Fibroblast of lung (primary cell): Measurements from ENCODE around the gene SLC25A41. TPM values are rescaled to one million over a fixed set of nuclear protein-coding genes. Genes with fewer than 3 reads are reported as not detected.

Experiments used
- DNase-seq, 2 donors: peaks; one replicate each; pipeline versions ENCODE4 v3.0.0 to v3.0.0-alpha.2; 2010; ENCODE audit warnings: low read depth in 2 of 2
- H2AFZ ChIP-seq: 2 replicates; pipeline ENCODE4 v1.5.1; 2012; ENCODE audit warnings: low read length, control low read depth, inconsistent platforms
- H3K27ac ChIP-seq: 2 replicates; pipeline ENCODE4 v1.5.1; 2011; ENCODE audit warnings: low read length, control low read depth; ENCODE audit not compliant: insufficient read depth
- H3K27me3 ChIP-seq: 2 replicates; pipeline ENCODE4 v1.5.1; 2011; ENCODE audit warnings: mild to moderate bottlenecking, low read length; ENCODE audit not compliant: control insufficient read depth, insufficient read depth
- H3K36me3 ChIP-seq: 2 replicates; pipeline ENCODE4 v1.5.1; 2011; ENCODE audit warnings: low read length; ENCODE audit not compliant: control insufficient read depth, insufficient read depth
- H3K4me1 ChIP-seq: 2 replicates; pipeline ENCODE4 v1.5.1; 2011; ENCODE audit warnings: low read length; ENCODE audit not compliant: control insufficient read depth, insufficient read depth; ENCODE audit errors: extremely low read depth
- H3K4me2 ChIP-seq: 2 replicates; pipeline ENCODE4 v1.5.1; 2011; ENCODE audit warnings: low read length, control low read depth; ENCODE audit not compliant: insufficient read depth; ENCODE audit errors: extremely low read depth
- H3K4me3 ChIP-seq, 4 experiments: fragments of 200-600 bp in 1 of 4; sonication (generic) in 1 of 4; replicated peaks in 1 of 4; 2 replicates each; pipeline ENCODE4 v1.5.1; 2011 to 2016; ENCODE audit warnings: low read length in 4 of 4, low read depth in 3 of 4, mild to moderate bottlenecking in 3 of 4, control low read depth in 2 of 4, inconsistent platforms in 1 of 4, mixed read lengths in 1 of 4; ENCODE audit not compliant: insufficient read depth in 1 of 4; ENCODE audit errors: control extremely low read depth in 1 of 4
- H3K79me2 ChIP-seq: 2 replicates; pipeline ENCODE4 v1.5.1; 2012; ENCODE audit warnings: mild to moderate bottlenecking, low read length, inconsistent platforms; ENCODE audit not compliant: control insufficient read depth, insufficient read depth
- H3K9ac ChIP-seq: 2 replicates; pipeline ENCODE4 v1.5.1; 2011; ENCODE audit warnings: mild to moderate bottlenecking, low read length, control low read depth; ENCODE audit not compliant: insufficient read depth
- H3K9me3 ChIP-seq: 2 replicates; pipeline ENCODE4 v1.5.1; 2012; ENCODE audit warnings: low read depth, low read length; ENCODE audit not compliant: control insufficient read depth, insufficient read depth
- H4K20me1 ChIP-seq: 2 replicates; pipeline ENCODE4 v1.5.1; 2011; ENCODE audit warnings: low read length; ENCODE audit not compliant: control insufficient read depth, insufficient read depth; ENCODE audit errors: extremely low read depth
- EZH2 ChIP-seq: IDR thresholded peaks from 2 replicates; pipeline ENCODE4 v1.5.1; 2012; ENCODE audit warnings: low read length, control low read depth, mild to moderate bottlenecking; ENCODE audit errors: missing control alignments
- polyA plus RNA-seq, 2 donors: library from polyadenylated mRNA; depleted of rRNA in 1 of 2; stranded (reverse) in 1 of 2; unstranded in 1 of 2; fragments of >200 nt; gene quantifications; 2 replicates each; pipeline ENCODE4 v1.2.1, GENCODE V29; 2011 to 2012; ENCODE audit warnings: missing spikeins in 1 of 2
- total RNA-seq: library from RNA; depleted of rRNA; stranded (reverse); fragments of >200 nt; gene quantifications from 2 replicates; pipeline ENCODE4 v1.2.1, GENCODE V29; 2014
- TF ChIP-seq, protein P1 (sequence below), 2 donors: IDR thresholded peaks in 1 of 2; conservative IDR thresholded peaks in 1 of 2; 1 replicate in 1 of 2; 2 replicates in 1 of 2; pipeline ENCODE4 v1.5.1; 2011 to 2012; ENCODE audit warnings: low read length in 2 of 2, control low read depth in 1 of 2, inconsistent platforms in 1 of 2, low read depth in 1 of 2, mild to moderate bottlenecking in 1 of 2

SLC25A41 gene
- total and polyA plus RNA-seq, 2 donors (not counting 1 experiment from before 2014, with no cell fraction given), result under 0.01 TPM; not detected in 1

- Histone ChIP-seq H4K20me1 (no peaks in the 10 kb centered on the region), H2AFZ (no peak overlapping the region), H3K9ac (no peak overlapping the region), H3K4me1 (no peaks in the 10 kb centered on the region), H3K79me2 (no peaks in the 10 kb centered on the region), H3K27ac (no peak overlapping the region), H3K27me3 (no peaks in the 10 kb centered on the region), H3K4me2 (no peak overlapping the region), H3K9me3 (no peaks in the 10 kb centered on the region), H3K4me3 (no peak overlapping the region), H3K36me3 (peaks cover under 1% of the 10 kb centered on the region)
- TF ChIP-seq EZH2, result no peak
- TF ChIP-seq, protein P1, sequence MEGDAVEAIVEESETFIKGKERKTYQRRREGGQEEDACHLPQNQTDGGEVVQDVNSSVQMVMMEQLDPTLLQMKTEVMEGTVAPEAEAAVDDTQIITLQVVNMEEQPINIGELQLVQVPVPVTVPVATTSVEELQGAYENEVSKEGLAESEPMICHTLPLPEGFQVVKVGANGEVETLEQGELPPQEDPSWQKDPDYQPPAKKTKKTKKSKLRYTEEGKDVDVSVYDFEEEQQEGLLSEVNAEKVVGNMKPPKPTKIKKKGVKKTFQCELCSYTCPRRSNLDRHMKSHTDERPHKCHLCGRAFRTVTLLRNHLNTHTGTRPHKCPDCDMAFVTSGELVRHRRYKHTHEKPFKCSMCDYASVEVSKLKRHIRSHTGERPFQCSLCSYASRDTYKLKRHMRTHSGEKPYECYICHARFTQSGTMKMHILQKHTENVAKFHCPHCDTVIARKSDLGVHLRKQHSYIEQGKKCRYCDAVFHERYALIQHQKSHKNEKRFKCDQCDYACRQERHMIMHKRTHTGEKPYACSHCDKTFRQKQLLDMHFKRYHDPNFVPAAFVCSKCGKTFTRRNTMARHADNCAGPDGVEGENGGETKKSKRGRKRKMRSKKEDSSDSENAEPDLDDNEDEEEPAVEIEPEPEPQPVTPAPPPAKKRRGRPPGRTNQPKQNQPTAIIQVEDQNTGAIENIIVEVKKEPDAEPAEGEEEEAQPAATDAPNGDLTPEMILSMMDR (conservative IDR thresholded peaks at IDR 0.05 in 1 of 2, IDR thresholded peaks at IDR 0.05 in 1 of 2; ENCODE audit: low read depth in 1 of 2, low read length in 2 of 2), result no peak
- DNase-seq, result no peak
Observed at GRCh38 chr19:6452223-6452614, 18.7 kb upstream of the SLC25A41 start.

GRCh38 chr19:6451583-6452222 is 18.1 kb upstream of the SLC25A41 start:
- DNase-seq, result no peak
- no peak overlapping the region for H3K4me2 ChIP-seq
- no peaks in the 10 kb centered on the region for H3K9me3 ChIP-seq
- no peaks in the 10 kb centered on the region for H3K79me2 ChIP-seq
- H3K36me3 ChIP-seq, result no peaks in the 10 kb centered on the region
- TF ChIP-seq EZH2, result no peak
- TF ChIP-seq, protein P1 (conservative IDR thresholded peaks at IDR 0.05 in 1 of 2, IDR thresholded peaks at IDR 0.05 in 1 of 2; ENCODE audit: low read depth in 1 of 2, low read length in 2 of 2), result no peak
- no peak overlapping the region for H3K27ac ChIP-seq
- H4K20me1 ChIP-seq, result no peaks in the 10 kb centered on the region
- no peaks in the 10 kb centered on the region for H3K4me1 ChIP-seq
- no peak overlapping the region for H3K9ac ChIP-seq
- H2AFZ ChIP-seq, result no peak overlapping the region
- no peak overlapping the region for H3K4me3 ChIP-seq
- H3K27me3 ChIP-seq, result no peaks in the 10 kb centered on the region

GRCh38 chr19:6450166-6450565 is 16.6 kb upstream of the SLC25A41 start:
- Histone ChIP-seq H3K9ac (no peak overlapping the region), H3K9me3 (no peaks in the 10 kb centered on the region), H3K4me3 (no peak overlapping the region), H3K79me2 (no peaks in the 10 kb centered on the region), H3K36me3 (no peaks in the 10 kb centered on the region), H3K4me1 (no peaks in the 10 kb centered on the region), H2AFZ (no peak overlapping the region), H3K27me3 (no peaks in the 10 kb centered on the region), H3K27ac (no peak overlapping the region), H3K4me2 (no peak overlapping the region), H4K20me1 (no peaks in the 10 kb centered on the region)
- no peak for TF ChIP-seq EZH2
- TF ChIP-seq, protein P1 (conservative IDR thresholded peaks at IDR 0.05 in 1 of 2, IDR thresholded peaks at IDR 0.05 in 1 of 2; ENCODE audit: low read depth in 1 of 2, low read length in 2 of 2), result no peak
- DNase-seq, result no peak
